HG02870 (cell line): Measurements from ENCODE around the gene ST14.

Experiments
- ATAC-seq: cut with Tn5 transposase; IDR thresholded peaks from one replicate; pipeline ENCODE4 v1.9.1; 2021; ENCODE audit warnings: mild to moderate bottlenecking, moderate library complexity; ENCODE audit not compliant: unreplicated experiment

Gene ST14

GRCh38 chr11:130133716-130134115, 25.9 kb upstream of the ST14 start:
- no peak for ATAC-seq

GRCh38 chr11:130136107-130136506, 23.5 kb upstream of the ST14 start:
- no peak for ATAC-seq

GRCh38 chr11:130137999-130138398, 21.6 kb upstream of the ST14 start:
- no peak for ATAC-seq

- ATAC-seq = no peak
Observed at GRCh38 chr11:130139401-130139800, 20.2 kb upstream of the ST14 start.

GRCh38 chr11:130141561-130142341, 17.8 kb upstream of the ST14 start:
- ATAC-seq = no peak

- no peak for ATAC-seq
Observed at GRCh38 chr11:130144141-130144540, 15.4 kb upstream of the ST14 start.

- no peak for ATAC-seq
Observed at GRCh38 chr11:130144861-130145281, 14.7 kb upstream of the ST14 start.

- ATAC-seq = no peak
Observed at GRCh38 chr11:130145311-130145812, 14.2 kb upstream of the ST14 start.

- ATAC-seq = no peak
Observed at GRCh38 chr11:130145975-130146776, 13.4 kb upstream of the ST14 start.

GRCh38 chr11:130146796-130147195, 12.8 kb upstream of the ST14 start:
- ATAC-seq = no peak

GRCh38 chr11:130148796-130149326, 10.7 kb upstream of the ST14 start:
- no peak for ATAC-seq

GRCh38 chr11:130150790-130151189, 8.8 kb upstream of the ST14 start:
- peak; percentile 74 for ATAC-seq

GRCh38 chr11:130151196-130151595, 8.4 kb upstream of the ST14 start:
- peak; percentile 52 for ATAC-seq

- no peak for ATAC-seq
Observed at GRCh38 chr11:130156108-130157022, 3.2 kb upstream of the ST14 start.

- no peak for ATAC-seq
Observed at GRCh38 chr11:130157101-130157500, 2.5 kb upstream of the ST14 start.

GRCh38 chr11:130157840-130158239, 1.7 kb upstream of the ST14 start:
- ATAC-seq = no peak

GRCh38 chr11:130159139-130159538, 443 bp upstream of the ST14 start:
- no peak for ATAC-seq

GRCh38 chr11:130160498-130161155, 1.0 kb downstream of the ST14 start:
- no peak for ATAC-seq

- no peak for ATAC-seq
Observed at GRCh38 chr11:130161441-130162145, 2.0 kb downstream of the ST14 start.
